ENCODE data around the gene AUNIP.

The AUNIP gene

GRCh38 chr1:25787760-25788166, 71.5 kb downstream of the AUNIP start:
- no peak for DNase-seq

DNA sequence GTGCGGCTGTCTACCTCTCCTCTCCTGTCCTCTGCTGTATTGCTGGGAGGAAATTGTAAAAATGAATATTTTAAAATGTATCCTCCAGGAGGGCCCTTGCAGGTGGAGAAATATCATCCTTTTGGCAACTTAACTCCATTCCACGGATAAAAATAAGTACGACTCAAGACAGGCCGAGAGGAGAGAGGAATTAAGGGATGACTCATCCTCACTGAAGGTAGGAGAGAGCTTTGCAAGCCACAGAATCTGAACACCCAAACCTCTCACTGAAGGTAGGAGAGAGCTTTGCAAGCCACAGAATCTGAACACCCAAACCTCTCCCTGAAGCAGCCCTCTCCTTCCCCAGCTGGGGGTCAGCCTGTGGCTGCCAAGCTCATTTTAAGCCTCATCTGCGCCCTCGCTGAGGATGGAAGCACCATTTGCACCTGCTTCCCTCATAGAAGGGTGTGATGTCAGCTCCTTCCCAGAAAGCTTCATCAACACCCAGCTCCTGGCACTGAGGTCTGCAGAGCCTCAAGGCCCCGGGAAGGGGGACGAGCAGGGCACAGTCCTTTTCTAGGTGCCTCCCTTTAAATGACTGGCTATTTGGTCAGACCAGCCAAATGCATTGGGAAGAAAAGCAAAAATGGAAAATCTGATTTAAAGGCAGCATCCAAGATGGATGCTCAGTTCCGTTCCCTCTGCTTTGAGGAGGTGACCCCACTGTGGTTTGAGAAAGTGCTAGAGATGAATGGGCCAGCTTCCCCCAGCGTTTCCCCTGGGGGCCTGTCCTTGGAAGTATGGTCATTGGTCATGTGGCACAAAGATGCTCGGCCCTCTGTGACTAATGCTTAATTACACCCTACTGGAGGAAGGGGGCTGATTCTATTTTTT, 72.1 kb downstream of the AUNIP start:
- DNase-seq, result no peak

DNA sequence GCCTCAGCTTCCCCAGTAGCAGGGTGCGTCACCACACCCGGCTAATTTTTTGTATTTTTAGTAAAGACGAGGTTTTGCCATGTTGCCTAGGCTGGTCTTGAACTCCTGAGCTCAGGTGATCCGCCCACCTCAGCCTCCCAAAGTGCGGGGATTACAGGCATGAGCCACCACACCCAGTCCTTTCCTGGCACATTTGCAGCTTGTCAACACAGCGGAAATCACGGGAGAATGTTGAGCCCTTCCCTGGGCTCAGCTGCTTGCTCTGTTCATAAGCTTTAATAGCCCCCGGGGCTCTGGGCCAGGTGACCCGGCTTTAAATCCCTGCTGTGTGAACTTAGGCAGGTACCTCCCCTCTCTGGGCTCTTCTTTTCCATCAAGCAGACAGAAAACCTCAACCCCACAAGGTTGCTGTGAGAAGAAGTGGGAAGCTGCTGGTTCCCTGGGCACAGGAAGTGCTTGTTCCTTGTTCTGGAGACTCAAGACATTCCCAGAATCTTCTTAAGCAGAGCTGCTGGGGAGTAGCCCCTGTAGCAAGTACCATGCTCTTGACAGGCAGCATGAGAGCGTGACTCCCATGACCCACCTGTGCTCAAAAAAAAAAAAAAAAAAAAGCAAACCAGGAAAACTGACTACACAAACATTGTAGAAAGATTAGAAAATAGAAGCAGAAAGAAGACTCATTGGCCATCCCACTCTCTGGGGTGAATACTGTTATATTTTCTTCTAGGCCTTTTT, 73.8 kb downstream of the AUNIP start:
- no peak for DNase-seq

- no peak for DNase-seq
These were observed 74.6 kb downstream of the AUNIP start for GRCh38 chr1:25784575-25785051.

All from NCI-H2107 (cell line).